Measurements from ENCODE around the gene MSANTD2. TPM values are rescaled to one million over a fixed set of nuclear protein-coding genes. Genes with fewer than 3 reads are reported as not detected.

MSANTD2 gene
- total RNA-seq, 1 experiment from 2014 or later: 8.6 TPM

GRCh38 chr11:124754710-124755109 lies 45.5 kb downstream of the MSANTD2 start:
- ATAC-seq: no peak
- TF ChIP-seq ELF1 (IDR thresholded peaks at IDR 0.05; ENCODE audit: borderline replicate concordance, low read depth) (no peak), EGR1 (IDR thresholded peaks at IDR 0.05; ENCODE audit: low read depth) (no peak), SP1 (IDR thresholded peaks at IDR 0.05; ENCODE audit: low read depth) (no peak), EZH2 (IDR thresholded peaks at IDR 0.05) (no peak), CTCF (IDR thresholded peaks at IDR 0.05 in 2 of 3, conservative IDR thresholded peaks at IDR 0.05 in 1 of 3; ENCODE audit: borderline replicate concordance in 1 of 3, insufficient read depth in 1 of 3, low read depth in 2 of 3, low read length in 2 of 3) (no peak), CBX3 (IDR thresholded peaks at IDR 0.05; ENCODE audit: low read depth) (no peak), MAX (IDR thresholded peaks at IDR 0.05) (no peak), SRF (IDR thresholded peaks at IDR 0.05; ENCODE audit: low read depth) (no peak), ZBTB33 (IDR thresholded peaks at IDR 0.05; ENCODE audit: extremely low read depth, insufficient replicate concordance, low read length) (no peak), CEBPB (IDR thresholded peaks at IDR 0.05; ENCODE audit: low read depth) (no peak)
- no peaks in the 10 kb centered on the region for H3K9me2 ChIP-seq (ENCODE audit: insufficient read depth)
- ChIA-PET POLR2A (no interaction called here), CTCF (no interaction called here), RAD21 (ENCODE audit: low non-redundant PET in 1 of 2, low total read pairs in 2 of 2, uncharacterized antibody in 2 of 2, unreplicated experiment in 2 of 2) (no interaction called here)
- no peaks in the 10 kb centered on the region for H4K20me1 ChIP-seq (ENCODE audit: insufficient read depth)
- H3K27me3 ChIP-seq (ENCODE audit: insufficient read depth, low read length): no peaks in the 10 kb centered on the region
- no peak overlapping the region for H3K4me2 ChIP-seq (ENCODE audit: low read length)
- DNase-seq (ENCODE audit: low read depth, low spot score): no peak
- no peak overlapping the region for H3K4me3 ChIP-seq (replicated peaks in 1 of 2; ENCODE audit: low read depth in 1 of 2, low read length in 2 of 2)
- no peak overlapping the region for H3K27ac ChIP-seq (ENCODE audit: low read depth, low read length)
- H2AFZ ChIP-seq (ENCODE audit: low read depth, low read length, poor library complexity, severe bottlenecking): no peak overlapping the region
- intact Hi-C loops (cut with micrococcal nuclease): no loop called here
- H3K36me3 ChIP-seq (ENCODE audit: control insufficient read depth in 1 of 2, insufficient read depth in 2 of 2, low read length in 2 of 2): no peaks in the 10 kb centered on the region
- no peaks in the 10 kb centered on the region for H3K79me2 ChIP-seq (ENCODE audit: insufficient read depth, low read length)
- no peaks in the 10 kb centered on the region for H3K9me3 ChIP-seq (ENCODE audit: control insufficient read depth in 1 of 2, insufficient read depth in 1 of 2, low read depth in 1 of 2, low read length in 2 of 2)
- peaks cover 2 to 14% of the 10 kb centered on the region in 2 experiments; a peak in 3 of 4 replicates for H3K4me1 ChIP-seq (ENCODE audit: control insufficient read depth in 1 of 2, insufficient read depth in 2 of 2, low read length in 2 of 2)
- H3K9ac ChIP-seq (ENCODE audit: low read length): no peak overlapping the region
- BruUV-seq (replicated peaks): no TSS peak

Data from HCT116 (cell line).